CD4-positive, alpha-beta T cell treated with Interleukin-12 subunit alpha and Interleukin-12 subunit beta, for 1 hour (primary cell): ENCODE data around the gene FCSK.

Experiments used
- DNase-seq: peaks from one replicate; pipeline ENCODE4 v3.0.0-alpha.2; 2020

Gene FCSK

GRCh38 chr16:70457446-70458166 is 3.2 kb downstream of the FCSK start:
- DNase-seq, result no peak

DNA sequence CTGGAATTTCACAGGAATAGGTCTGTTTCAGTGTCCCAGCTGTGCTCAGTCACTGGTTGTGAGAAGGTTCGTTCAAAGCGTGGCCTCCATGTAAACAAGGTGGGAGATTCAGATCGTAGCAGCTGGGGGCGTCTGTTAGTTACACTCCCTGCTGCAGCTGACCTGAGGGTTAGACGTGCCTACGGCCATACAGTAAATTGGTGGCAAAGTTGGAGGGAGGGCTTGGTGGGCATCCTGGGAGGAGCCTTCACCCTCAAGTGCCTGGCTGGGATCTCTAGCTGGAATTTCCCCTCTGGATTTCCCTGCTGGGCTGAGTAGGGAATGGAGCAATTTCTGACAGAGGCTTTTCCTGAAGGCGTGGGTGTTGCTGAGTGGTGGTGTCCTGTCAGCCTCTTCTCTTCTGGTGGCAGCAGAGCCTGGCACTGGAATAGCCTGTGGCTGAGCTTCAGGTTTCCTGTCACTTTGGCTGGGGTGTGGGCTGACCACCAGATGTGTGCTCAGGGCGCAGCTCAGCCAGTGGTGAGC is 6.4 kb downstream of the FCSK start:
- no peak for DNase-seq

DNA sequence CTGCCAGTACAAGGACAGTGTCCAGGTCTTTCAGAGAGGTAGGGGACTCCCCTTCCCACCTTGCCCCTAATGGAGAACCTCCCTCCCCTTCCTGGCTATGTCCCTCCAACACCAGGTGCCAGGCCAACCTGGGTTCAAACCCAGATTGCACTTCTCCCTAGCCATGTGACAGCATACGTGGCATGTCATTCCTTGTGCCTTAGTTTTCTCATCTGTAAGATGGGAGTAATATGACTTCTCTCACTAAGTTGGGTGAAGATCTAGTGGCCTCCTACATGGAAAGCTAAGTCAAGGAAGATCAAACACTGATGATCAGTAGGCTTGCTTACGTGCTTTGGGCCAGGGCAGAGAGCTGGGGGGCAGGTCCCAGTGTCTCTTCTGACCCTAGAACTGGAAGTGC is 8.8 kb downstream of the FCSK start:
- no peak for DNase-seq

DNA sequence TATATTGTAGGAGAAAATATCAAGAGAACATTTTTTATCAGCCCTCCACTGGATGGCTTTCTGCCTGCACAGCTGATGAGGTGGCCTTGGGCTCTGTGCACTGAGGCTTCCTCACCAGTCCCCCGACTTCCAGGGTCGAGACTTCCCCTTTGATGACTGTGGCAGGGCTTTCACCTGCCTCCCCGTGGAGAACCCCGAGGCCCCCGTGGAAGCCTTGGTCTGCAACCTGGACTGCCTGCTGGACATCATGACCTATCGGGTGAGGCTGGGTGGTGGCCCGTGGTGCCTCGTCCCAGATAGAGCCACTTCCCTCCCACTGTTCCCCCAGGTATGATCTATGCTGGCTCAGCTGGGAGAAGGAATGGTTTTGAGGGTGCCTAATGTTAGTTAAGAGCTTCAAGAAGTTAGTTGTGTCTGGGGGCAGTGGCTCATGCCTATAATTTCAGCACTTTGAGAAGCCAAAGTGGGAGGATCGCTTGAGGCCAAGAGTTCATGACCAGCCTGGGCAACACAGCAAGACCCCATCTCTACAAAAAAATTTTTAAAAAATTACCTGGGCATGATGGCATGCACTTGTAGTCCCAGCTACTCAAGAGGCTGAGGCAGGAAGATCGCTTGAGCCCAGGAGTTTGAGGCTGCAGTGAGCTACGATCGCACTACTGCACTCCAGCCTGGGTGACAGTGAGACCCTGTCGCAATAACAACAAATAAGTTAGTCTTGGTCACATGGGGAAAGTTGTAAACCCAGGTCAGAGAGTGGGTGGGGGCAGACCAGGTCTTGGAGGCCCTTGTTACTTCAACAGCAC is 11.8 kb downstream of the FCSK start:
- no peak for DNase-seq

- no peak for DNase-seq
Observed at GRCh38 chr16:70466805-70467076, 12.3 kb downstream of the FCSK start.

GRCh38 chr16:70467113-70467512 is 12.7 kb downstream of the FCSK start:
- DNase-seq, result no peak

DNA sequence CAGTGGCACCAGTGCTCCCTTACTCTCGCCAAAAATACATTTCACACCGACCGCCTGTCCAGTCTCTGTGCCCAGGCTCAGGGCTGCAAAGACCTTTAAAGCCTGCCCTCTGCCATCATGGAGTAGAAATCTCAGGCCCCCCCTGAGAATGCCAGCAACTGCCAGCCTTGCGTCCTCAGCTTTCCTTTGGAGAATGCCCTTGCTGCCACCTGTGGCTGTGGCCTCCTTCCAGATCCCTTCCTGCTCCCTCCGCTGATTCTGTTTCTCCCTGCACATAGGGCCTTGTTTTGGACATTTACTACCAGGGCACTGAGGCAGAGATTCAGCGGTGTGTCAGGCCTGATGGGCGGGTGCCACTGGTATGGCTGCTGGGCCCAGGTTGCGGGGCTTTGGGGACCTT is 13.2 kb downstream of the FCSK start:
- DNase-seq, result no peak

GRCh38 chr16:70468776-70469525 is 14.6 kb downstream of the FCSK start:
- DNase-seq, result no peak

DNA sequence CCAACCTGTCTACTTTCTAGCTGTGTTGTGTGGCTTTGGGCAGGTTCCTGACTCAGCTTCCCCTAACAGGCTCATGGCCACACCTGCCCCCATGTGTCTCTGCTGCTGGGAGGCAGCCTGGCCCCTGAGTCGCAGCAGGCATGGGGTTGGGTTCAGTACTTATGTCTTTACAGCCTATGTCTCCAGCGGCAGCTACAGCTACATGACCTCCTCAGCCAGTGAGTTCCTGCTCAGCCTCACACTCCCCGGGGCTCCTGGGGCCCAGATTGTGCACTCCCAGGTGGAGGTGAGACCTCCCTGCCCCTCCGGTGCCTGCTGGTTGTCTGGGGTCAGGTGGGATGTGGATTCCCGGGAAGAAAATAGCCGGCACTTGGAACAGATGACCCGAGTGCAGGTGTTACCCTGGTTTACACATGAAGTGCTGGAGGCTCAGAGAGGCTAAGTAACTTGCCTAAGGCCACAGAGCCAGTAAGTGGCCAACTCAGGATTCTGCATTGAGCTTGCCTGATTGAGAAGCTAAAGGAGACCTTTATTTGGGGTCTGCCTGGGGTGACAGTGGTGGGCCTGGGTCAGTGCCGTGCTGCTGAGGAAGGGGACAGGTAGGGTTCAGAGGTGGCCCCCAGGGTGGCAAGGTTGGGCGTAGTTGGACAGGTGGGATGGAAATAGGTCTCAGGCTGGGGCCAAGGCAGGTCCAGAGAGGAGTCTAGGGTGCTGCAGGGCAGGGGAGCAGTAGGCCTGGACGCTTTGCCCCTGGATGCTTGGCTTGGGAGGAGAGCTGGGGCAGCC is 15.9 kb downstream of the FCSK start:
- DNase-seq, result no peak

DNA sequence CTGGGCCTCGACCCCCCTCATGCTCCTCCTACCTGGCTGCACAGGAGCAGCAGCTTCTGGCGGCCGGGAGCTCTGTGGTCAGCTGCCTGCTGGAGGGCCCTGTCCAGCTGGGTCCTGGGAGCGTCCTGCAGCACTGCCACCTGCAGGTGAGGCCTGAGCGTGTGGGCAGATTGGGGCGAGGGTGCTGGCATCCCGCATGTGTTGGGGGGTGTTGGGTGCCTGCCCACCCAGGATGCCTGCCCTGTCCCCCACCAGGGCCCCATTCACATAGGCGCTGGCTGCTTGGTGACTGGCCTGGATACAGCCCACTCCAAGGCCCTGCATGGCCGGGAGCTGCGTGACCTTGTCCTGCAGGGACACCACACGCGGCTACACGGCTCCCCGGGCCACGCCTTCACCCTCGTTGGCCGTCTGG is 16.5 kb downstream of the FCSK start:
- no peak for DNase-seq

DNA sequence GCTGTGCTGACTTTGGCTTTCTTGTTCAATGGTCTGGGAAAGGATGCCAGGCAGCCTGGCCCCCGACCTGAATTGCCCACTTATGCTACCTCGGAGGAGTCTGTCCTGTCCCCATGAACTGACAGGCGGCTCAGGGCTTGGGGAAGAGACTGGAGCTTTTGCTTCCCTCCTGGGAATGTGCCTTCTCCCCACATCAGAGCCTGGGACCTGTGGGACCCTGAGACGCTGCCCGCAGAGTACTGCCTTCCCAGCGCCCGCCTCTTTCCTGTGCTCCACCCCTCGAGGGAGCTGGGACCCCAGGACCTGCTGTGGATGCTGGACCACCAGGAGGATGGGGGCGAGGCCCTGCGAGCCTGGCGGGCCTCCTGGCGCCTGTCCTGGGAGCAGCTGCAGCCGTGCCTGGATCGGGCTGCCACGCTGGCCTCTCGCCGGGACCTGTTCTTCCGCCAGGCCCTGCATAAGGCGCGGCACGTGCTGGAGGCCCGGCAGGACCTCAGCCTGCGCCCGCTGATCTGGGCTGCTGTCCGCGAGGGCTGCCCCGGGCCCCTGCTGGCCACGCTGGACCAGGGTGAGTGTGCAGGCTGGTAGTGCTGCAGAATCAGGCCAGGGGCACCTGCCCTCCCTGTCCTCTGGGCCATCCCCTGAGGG is 18.5 kb downstream of the FCSK start:
- no peak for DNase-seq

DNA sequence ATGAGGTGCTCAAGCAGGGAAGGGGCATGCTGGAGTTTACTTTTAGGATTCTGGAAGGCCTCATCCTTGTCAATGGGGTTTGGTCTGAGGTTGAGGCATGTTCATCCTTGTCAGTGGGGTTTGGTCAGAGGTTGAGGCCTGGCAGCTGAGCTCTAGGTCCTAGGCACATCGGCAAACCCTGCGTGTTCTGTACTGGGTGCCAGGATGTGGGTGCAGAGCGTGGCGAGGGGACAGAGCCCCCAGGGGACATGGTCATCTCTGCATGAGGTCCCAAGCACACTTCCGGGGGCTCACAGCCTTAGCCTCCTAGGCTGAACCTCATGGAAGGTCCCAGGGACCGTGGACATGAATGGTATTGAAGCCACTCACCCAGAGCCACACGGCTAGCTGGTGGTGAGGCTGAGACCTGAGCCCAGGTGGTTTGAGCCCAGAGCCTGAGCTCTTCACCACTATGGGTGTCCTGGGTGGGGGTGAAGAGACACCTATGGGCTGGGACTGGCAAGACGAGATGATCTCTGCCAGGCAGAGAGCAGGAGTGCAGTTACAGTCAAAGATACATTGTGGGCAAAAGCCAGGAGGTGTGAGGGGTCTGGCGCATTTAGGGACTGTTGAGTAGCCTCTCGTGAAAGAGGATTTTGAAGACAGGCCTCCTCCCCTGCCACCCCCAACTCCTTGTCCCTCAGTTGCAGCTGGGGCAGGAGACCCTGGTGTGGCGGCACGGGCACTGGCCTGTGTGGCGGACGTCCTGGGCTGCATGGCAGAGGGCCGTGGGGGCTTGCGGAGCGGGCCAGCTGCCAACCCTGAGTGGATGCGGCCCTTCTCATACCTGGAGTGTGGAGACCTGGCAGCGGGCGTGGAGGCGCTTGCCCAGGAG is 19.3 kb downstream of the FCSK start:
- DNase-seq, result no peak

- DNase-seq, result no peak
Observed at GRCh38 chr16:70474320-70475053, 20.1 kb downstream of the FCSK start.

DNA sequence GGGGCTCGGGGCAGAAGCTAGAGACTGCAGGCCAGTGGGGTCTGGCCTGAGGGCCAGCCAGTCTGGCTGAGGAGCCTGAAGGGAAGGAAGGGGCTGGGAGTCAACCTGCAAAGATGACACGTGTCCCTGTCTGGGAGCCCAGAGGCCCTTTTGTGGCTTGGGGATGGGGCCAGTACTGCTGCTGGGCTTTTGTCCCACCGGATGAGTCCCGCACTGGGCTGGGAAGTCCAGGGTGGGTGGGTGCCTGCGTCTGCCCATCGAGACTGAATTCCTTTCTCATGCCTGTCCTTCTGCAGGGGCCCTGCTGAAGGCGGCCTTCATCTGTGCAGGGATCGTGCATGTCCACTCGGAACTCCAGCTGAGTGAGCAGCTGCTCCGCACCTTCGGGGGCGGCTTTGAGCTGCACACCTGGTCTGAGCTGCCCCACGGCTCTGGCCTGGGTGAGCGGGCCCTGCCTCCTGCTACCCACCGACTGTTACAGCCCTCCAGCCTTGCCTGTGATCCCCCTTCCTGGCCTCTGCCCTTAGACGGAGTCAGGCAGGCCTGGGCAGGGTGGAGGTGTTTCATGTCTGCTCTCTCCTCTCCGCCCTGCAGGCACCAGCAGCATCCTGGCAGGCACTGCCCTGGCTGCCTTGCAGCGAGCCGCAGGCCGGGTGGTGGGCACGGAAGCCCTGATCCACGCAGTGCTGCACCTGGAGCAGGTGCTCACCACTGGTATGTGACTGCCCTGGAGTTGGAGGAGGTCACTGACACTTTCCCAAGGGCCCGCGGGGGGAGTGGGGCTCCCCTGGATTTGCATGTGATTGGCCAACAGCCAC is 20.9 kb downstream of the FCSK start:
- DNase-seq, result no peak

DNA sequence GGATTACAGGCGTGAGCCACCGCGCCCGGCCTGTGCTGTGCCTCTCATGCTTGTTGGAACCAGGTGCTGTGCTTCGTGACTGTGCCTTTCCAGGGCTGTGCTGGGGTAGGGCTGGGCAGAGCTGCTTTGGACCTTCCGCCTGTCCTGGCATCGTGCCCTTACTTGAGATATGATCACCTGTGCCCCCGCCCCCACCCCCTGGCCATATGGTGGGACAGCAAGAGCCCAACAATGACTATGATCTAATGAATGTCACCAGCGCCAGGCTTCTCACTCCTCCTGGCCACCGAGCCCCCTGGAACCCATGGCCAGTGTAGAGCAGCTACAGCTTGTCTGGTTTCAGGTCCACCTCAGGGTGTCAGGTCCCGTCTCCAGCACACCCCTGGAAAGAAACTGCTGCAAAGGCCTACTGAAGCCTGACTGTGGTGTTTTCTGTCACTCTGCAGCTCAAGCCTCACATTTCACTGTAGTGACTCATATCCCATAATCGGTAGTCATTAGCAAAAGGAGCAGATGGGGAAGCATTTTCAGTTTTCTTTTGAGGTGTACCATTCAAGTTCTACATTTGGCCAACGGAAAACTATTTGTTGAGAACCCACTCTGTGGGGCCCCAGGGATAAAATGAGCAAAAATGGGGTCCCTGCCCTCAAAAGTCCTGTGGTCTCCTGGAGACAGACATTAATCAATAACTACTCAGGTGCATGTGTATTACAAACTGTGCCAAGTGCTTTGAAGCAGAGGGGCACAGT is 22.1 kb downstream of the FCSK start:
- no peak for DNase-seq

GRCh38 chr16:70478169-70478568 is 23.8 kb downstream of the FCSK start:
- no peak for DNase-seq

- DNase-seq, result no peak
Observed at GRCh38 chr16:70478912-70479341, 24.5 kb downstream of the FCSK start.

DNA sequence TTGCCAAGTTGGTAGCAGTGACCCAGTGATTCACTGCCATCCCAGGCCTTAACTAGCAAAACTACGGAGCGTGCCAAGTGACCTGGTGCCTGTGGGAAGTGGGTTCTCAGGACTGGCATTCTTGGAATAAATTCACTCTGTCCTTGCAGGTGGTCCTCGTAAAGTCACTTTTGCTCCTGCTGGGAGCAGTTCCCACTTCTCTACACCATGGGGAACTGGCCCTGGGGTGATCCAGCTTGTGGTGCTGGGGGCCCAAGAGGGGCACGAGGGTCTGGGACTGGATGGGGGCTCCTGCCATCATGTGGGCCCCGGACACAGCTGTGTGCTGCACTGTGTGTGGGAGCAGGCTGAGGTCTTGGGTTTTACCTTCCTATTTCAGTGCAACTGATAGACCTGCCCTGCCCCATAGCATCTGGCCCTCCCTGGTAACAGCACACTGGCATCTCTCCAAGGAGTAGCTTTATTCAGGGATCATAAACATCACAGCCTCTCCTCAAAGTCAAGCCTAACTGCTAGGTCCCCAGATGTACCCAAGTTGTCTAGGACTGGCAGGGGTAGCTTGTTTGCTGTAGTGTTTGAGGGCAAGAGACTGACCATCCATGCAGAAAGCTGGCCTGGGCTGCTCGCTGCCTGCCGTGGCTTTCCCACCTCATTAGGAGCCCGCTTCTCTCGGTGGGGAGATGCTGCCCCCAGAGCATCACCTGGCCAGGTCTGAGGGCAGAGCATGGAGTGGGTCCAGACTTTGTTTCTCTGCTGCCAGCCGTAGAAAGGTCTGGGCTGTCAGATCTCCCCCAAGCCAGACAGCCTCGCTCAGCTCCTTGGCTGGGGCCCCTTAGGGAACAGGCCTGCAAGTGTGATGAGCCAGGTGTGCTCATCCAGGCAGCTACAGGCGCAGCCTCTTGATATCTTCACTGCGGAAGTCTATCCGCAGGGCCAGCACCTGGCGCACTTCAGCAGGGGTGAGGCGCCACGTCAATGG is 26.0 kb downstream of the FCSK start:
- DNase-seq, result no peak
